GM12873 (cell line): ENCODE data around the gene YES1.

Experiments
- TF ChIP-seq, protein P1 (sequence below): IDR thresholded peaks from 2 replicates; pipeline ENCODE4 v1.5.1; 2012; ENCODE audit warnings: low read depth, mild to moderate bottlenecking, moderate library complexity, low read length, control low read depth; ENCODE audit not compliant: insufficient read depth; ENCODE audit errors: missing control alignments

The YES1 gene

DNA sequence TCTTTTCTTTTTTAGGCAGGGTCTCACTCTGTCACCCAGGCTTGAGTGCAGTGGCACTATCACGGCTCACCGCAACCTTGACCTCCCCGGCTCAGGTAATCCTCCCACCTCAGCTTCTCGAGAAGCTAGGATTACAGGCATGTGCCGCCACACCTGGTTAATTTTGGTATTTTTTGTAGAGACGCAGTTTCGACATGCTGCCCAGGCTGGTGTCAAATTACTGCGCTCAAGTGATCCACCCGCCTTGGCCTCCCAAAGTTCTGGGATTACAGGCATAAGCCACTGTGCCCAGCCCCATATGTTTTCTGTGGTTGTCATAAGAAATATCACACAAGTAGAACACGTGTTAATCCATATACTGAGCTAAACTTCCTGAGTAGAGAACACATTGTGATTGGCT, 114.2 kb downstream of the YES1 start:
- TF ChIP-seq, protein P1, sequence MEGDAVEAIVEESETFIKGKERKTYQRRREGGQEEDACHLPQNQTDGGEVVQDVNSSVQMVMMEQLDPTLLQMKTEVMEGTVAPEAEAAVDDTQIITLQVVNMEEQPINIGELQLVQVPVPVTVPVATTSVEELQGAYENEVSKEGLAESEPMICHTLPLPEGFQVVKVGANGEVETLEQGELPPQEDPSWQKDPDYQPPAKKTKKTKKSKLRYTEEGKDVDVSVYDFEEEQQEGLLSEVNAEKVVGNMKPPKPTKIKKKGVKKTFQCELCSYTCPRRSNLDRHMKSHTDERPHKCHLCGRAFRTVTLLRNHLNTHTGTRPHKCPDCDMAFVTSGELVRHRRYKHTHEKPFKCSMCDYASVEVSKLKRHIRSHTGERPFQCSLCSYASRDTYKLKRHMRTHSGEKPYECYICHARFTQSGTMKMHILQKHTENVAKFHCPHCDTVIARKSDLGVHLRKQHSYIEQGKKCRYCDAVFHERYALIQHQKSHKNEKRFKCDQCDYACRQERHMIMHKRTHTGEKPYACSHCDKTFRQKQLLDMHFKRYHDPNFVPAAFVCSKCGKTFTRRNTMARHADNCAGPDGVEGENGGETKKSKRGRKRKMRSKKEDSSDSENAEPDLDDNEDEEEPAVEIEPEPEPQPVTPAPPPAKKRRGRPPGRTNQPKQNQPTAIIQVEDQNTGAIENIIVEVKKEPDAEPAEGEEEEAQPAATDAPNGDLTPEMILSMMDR: no peak

DNA sequence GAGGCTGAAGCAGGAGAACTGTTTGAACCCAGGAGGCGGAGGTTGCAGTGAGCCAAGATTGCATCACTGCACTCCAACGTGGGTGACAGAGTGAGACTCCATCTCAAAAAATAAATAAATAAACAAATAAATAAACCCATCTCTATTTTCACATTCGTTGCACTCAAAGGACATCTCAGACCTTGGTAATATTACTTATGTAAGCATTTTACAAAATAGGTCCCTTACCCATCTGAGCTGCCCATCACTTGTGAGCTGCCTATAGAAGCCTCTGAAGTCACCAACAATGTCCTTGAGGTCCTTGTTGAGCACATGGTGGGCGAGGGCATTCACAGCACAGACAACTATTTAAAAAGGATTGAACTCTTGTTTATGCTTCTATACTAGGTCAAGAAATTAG, 115.0 kb downstream of the YES1 start:
- TF ChIP-seq, protein P1: no peak

DNA sequence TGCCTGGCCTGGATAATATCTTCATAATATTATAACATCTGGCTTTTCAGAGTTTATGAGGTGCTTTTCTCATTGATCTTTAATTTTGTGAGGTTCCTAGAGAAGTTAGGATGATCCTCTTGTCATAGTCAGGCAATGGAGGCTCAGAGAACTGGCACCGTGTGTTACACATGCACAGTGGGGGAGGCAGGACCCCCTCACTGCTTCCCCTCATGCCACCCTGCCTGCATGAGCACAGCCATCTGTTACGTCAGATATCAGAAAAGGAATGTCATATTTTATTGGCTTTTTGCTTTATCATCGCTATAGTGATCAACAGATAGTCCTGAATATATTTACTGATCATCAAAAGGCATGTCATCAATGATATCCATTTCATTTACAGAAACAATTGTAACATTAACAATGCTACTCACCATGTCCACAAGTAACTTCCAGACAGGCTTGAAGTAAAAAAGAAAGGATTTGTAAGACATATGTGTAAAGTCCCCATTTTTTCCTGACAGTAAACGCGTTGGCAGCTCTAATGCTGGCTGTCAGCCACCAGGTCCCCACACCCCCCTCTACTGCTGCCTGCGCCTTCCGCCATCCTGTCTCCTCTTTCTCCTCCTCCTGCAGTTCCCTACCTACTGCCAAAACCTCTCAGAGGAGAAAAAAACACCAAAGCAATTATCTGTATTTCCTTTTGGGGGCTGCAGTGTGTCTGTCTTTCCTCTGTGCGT, 118.4 kb downstream of the YES1 start:
- TF ChIP-seq, protein P1: no peak

DNA sequence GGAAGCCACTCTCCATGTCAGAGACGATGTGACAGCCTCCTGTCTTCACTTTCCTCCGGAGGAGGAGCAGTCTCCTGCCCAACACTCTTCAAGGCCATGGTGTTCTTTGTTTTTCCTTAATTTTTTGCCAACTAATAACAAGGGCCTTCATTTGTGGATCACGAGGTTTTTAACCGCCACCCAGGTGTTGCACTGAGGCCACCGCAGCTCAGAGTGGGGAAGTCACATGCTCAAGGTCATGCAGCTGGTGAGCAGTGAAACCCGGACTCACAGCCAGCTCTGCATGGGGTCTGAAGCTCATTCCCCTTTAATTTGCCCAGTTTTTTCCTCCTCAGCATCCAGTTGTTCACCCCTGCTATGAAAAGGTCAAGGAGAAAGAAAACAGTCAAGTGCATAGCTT, 119.2 kb downstream of the YES1 start:
- TF ChIP-seq, protein P1: no peak

DNA sequence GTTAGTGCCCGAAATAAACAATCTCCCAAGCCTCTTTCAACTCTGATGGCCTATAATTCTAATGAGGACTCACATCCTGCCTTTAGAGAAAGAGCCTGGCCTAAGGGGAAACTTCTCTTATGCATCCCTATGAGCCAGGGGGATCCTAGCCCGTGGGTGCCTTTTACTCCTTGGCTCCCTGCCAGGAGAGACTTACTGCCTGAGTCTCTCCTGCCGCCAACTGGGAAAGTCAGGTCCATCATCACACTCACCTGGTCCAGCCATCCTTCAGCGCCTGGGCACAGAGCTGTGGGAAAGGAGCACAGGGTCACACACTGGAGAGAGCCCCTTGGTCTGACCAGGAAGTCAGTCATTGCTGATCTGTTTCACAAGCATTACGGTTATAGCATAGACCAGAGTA, 123.7 kb downstream of the YES1 start:
- TF ChIP-seq, protein P1: no peak

DNA sequence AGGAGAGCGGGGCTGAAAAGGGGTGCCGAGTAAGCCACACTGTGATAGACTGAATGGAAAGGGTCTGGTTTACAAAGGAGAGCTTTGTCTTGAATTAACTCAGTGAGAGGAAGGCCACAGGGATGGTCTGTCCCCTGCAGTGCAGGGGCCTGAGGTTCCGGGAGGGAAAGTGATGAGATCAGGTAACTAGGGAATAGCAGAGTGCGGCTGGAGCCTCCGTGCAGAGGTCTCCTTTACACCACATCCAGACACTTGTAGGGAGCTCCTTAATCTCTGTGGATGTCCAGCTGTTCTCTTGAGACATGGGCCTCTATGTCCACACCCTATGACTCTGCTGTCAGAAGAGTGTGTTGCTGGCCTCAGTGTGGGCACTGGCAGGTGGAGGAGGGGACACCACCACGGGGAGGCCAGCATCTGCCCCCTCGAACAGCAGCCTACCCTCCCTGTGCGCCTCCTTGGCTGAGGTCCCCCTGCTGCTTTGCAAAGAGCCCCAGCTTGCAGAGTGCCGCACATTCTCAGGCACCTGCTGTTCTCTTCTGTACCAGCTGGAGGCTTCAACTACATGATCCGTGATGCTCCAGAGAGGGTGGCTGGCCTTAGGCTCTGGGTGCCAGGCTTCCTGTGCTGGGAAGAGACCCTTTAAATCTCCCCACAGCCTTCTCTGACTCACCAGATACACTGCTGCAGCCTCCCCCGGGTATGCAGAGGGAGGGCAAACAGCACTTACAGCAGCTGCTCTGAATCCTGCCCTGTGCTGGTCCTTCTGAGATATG, 125.5 kb downstream of the YES1 start:
- TF ChIP-seq, protein P1: no peak

DNA sequence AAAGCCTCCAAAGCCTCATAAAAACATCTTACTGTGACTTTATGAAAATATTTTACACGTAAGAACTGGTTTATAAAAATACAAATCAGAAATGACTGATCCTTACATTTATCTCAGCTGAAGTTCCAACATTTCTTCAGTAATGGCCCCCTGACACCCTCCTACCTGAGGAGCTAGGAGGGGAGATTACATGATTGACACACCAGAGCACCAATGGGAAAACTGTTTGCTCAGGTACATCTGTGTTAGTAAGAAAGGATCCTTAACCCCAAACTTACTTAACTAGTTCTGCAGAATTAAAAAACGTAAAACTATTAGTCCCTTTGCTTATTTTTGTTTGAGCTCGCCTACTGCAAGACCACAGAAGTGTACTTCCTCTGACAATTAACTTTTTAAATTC, 126.6 kb downstream of the YES1 start:
- TF ChIP-seq, protein P1: no peak
